Measurements from ENCODE around the gene MBOAT1.

Gene MBOAT1

GRCh38 chr6:20233007-20233730, 20.9 kb upstream of the MBOAT1 start:
- DNase-seq = no peak

- DNase-seq = no peak
Observed at GRCh38 chr6:20232188-20232587, 19.9 kb upstream of the MBOAT1 start.

GRCh38 chr6:20230401-20231119, 18.3 kb upstream of the MBOAT1 start:
- no peak for DNase-seq

- no peak for DNase-seq
Observed at GRCh38 chr6:20229881-20230280, 17.6 kb upstream of the MBOAT1 start.

GRCh38 chr6:20227350-20227749, 15.1 kb upstream of the MBOAT1 start:
- DNase-seq = no peak

- no peak for DNase-seq
Observed at GRCh38 chr6:20223141-20223540, 10.9 kb upstream of the MBOAT1 start.

- no peak for DNase-seq
Observed at GRCh38 chr6:20221421-20221820, 9.2 kb upstream of the MBOAT1 start.

GRCh38 chr6:20220359-20220758, 8.1 kb upstream of the MBOAT1 start:
- no peak for DNase-seq

- DNase-seq = no peak
Observed at GRCh38 chr6:20217891-20218290, 5.6 kb upstream of the MBOAT1 start.

- DNase-seq = no peak
Observed at GRCh38 chr6:20217324-20217855, 5.1 kb upstream of the MBOAT1 start.

- no peak for DNase-seq
Observed at GRCh38 chr6:20215310-20215709, 3.0 kb upstream of the MBOAT1 start.

- DNase-seq = no peak
Observed at GRCh38 chr6:20213271-20213798, 1.1 kb upstream of the MBOAT1 start.

GRCh38 chr6:20211941-20212391, 303 bp downstream of the MBOAT1 start:
- DNase-seq = peak; percentile 5 to 20

- no peak for DNase-seq
Observed at GRCh38 chr6:20211037-20211940, 980 bp downstream of the MBOAT1 start.

- no peak for DNase-seq
Observed at GRCh38 chr6:20210158-20210557, 2.1 kb downstream of the MBOAT1 start.

GRCh38 chr6:20208687-20209378, 3.4 kb downstream of the MBOAT1 start:
- no peak for DNase-seq

GRCh38 chr6:20207088-20207418, 5.2 kb downstream of the MBOAT1 start:
- no peak for DNase-seq

- DNase-seq = no peak
Observed at GRCh38 chr6:20205722-20206161, 6.5 kb downstream of the MBOAT1 start.

- no peak for DNase-seq
Observed at GRCh38 chr6:20204512-20204894, 7.8 kb downstream of the MBOAT1 start.

GRCh38 chr6:20203561-20204511, 8.4 kb downstream of the MBOAT1 start:
- DNase-seq = no peak

- no peak for DNase-seq
Observed at GRCh38 chr6:20202699-20203302, 9.5 kb downstream of the MBOAT1 start.

Data from stimulated activated CD4-positive, alpha-beta T cell treated with anti-CD3 and anti-CD28 coated beads, Interleukin-4, amount 100 ng/mL, for 4 hours (primary cell).